HG03175 (cell line): ENCODE results near the gene CLTCL1.

ENCODE experiments used
- ATAC-seq: cut with Tn5 transposase; IDR thresholded peaks from one replicate; pipeline ENCODE4 v1.9.1; 2021; ENCODE audit warnings: mild to moderate bottlenecking, moderate library complexity; ENCODE audit not compliant: unreplicated experiment

CLTCL1 gene

GRCh38 chr22:19134176-19134831 lies 157.2 kb downstream of the CLTCL1 start:
- ATAC-seq = no peak

GRCh38 chr22:19133561-19133960 lies 158.0 kb downstream of the CLTCL1 start:
- ATAC-seq = no peak

GRCh38 chr22:19132693-19133400 lies 158.7 kb downstream of the CLTCL1 start:
- no peak for ATAC-seq

- no peak for ATAC-seq
Measured at GRCh38 chr22:19132153-19132552, 159.4 kb downstream of the CLTCL1 start.

- ATAC-seq = no peak
Measured at GRCh38 chr22:19131685-19132015, 159.9 kb downstream of the CLTCL1 start.

- ATAC-seq = no peak
Measured at GRCh38 chr22:19130959-19131684, 160.4 kb downstream of the CLTCL1 start, which contains the start of gene TSSK2. TSS of gene TSSK2 (plus strand) at chr22:19131308. CDS start at chr22:19131400, 92 bp downstream.

- ATAC-seq = no peak
Measured at GRCh38 chr22:19129871-19130270, 161.6 kb downstream of the CLTCL1 start.
